BE2C (cell line): ENCODE data around the gene SPATA12.

Experiments used
- DNase-seq: peaks from one replicate; pipeline ENCODE4 v3.0.0-alpha.2; 2020
- H3K27me3 ChIP-seq: fragments of 250-450 bp; sonication (Bioruptor Pico); 2 replicates; pipeline ENCODE4 v1.5.1; 2020; ENCODE audit warnings: mild to moderate bottlenecking
- H3K36me3 ChIP-seq: fragments of 250-450 bp; sonication (Bioruptor Pico); 2 replicates; pipeline ENCODE4 v1.5.1; 2020; ENCODE audit warnings: mild to moderate bottlenecking
- H3K4me1 ChIP-seq: fragments of 250-450 bp; sonication (Bioruptor Pico); 2 replicates; pipeline ENCODE4 v1.5.1; 2020
- H3K4me3 ChIP-seq: 2 replicates; pipeline ENCODE4 v1.5.1; 2011; ENCODE audit warnings: low read depth, low read length
- H3K9me3 ChIP-seq: fragments of 250-450 bp; sonication (Bioruptor Pico); 2 replicates; pipeline ENCODE4 v1.5.1; 2020
- TF ChIP-seq, protein P1 (sequence below): IDR thresholded peaks from 2 replicates; pipeline ENCODE4 v1.5.1; 2012; ENCODE audit warnings: mild to moderate bottlenecking, low read depth, low read length

SPATA12 gene

DNA sequence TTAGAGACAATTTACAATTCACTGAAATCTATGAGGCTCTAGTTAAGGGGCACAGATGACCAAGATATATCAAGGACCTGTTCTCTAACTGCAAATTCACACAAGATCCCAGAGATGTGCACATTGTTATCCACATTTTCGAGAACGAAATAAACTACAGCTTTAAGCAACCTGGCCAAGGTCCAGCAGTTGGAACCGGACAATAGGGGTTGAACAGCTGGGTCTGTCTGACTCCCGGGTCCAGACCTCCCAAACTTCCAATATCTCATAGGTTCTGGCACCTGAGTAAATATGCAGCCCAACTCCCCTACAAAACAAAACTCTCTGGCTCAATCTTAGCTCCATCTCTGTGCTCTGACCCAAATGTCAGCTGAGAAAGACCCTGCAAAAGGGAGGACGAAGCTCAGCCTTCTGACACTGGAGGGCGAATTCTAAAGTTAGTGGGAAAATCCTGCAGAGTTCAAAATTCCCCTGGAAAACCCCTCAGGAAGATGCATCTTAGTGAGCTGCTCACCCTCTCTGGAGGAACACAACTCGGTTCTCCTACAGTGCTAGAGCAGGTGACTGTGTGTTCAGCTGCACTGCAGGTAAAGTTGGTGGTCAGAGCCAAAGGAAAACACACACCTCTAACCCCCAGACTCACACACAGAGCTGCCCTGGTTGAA lies 14.2 kb upstream of the SPATA12 start:
- no peaks in the 10 kb centered on the region for H3K27me3 ChIP-seq
- no peaks in the 10 kb centered on the region for H3K36me3 ChIP-seq
- DNase-seq: no peak
- no peak overlapping the region for H3K4me3 ChIP-seq
- no peaks in the 10 kb centered on the region for H3K9me3 ChIP-seq
- TF ChIP-seq, protein P1, sequence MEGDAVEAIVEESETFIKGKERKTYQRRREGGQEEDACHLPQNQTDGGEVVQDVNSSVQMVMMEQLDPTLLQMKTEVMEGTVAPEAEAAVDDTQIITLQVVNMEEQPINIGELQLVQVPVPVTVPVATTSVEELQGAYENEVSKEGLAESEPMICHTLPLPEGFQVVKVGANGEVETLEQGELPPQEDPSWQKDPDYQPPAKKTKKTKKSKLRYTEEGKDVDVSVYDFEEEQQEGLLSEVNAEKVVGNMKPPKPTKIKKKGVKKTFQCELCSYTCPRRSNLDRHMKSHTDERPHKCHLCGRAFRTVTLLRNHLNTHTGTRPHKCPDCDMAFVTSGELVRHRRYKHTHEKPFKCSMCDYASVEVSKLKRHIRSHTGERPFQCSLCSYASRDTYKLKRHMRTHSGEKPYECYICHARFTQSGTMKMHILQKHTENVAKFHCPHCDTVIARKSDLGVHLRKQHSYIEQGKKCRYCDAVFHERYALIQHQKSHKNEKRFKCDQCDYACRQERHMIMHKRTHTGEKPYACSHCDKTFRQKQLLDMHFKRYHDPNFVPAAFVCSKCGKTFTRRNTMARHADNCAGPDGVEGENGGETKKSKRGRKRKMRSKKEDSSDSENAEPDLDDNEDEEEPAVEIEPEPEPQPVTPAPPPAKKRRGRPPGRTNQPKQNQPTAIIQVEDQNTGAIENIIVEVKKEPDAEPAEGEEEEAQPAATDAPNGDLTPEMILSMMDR: no peak
- no peaks in the 10 kb centered on the region for H3K4me1 ChIP-seq

DNA sequence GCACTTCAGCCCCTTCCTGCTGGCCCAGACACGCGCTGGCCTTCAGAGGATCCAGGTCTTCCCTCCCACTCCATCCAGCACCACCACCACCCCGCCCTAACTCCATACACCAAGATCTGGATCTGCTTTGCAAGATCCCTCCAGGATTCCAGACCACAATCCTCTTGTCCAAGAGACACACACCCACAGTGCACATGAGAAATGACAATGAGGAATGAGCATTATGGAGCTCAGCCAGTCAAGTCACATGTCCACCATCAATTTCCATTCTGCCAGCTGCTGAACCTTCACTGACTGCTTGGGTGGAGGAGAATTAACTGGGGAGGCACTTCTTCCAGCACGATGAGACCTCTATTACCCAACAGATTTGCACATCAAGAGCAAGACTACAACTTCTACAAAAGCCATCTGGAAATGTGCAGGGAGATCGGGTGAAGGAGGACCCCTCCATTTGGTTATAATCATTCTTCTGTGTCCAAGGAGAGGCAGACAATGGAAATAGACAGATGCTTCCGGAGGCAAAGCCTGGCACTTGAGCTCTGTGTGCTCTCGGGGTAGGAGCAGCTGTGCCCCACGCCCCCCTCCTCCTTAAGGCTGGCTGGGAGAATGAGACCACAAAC lies 12.3 kb upstream of the SPATA12 start:
- no peak overlapping the region for H3K4me3 ChIP-seq
- H3K36me3 ChIP-seq: no peaks in the 10 kb centered on the region
- DNase-seq: no peak
- H3K4me1 ChIP-seq: no peaks in the 10 kb centered on the region
- no peaks in the 10 kb centered on the region for H3K9me3 ChIP-seq
- TF ChIP-seq, protein P1: no peak
- no peaks in the 10 kb centered on the region for H3K27me3 ChIP-seq

DNA sequence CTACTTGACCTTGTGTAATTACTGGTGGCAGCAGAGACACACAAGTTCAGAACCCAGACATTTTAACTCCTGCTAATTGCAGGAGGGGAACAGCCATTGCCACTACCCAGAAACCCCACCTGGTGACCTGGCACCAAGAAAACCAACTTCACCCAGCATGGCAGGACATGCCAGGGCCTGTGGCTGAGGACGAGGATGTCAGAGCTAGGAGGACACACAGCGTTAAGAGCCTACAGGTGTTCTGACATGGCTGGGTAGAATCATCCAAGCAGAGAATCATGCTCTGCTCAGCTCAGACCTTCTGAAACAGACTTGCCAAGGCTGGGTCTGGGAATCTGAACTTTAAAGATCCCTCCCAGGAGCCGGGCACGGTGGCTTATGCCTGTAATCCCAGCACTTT lies 11.7 kb upstream of the SPATA12 start:
- H3K9me3 ChIP-seq: no peaks in the 10 kb centered on the region
- no peak for DNase-seq
- H3K27me3 ChIP-seq: no peaks in the 10 kb centered on the region
- TF ChIP-seq, protein P1: no peak
- H3K36me3 ChIP-seq: no peaks in the 10 kb centered on the region
- H3K4me1 ChIP-seq: no peaks in the 10 kb centered on the region
- no peak overlapping the region for H3K4me3 ChIP-seq

DNA sequence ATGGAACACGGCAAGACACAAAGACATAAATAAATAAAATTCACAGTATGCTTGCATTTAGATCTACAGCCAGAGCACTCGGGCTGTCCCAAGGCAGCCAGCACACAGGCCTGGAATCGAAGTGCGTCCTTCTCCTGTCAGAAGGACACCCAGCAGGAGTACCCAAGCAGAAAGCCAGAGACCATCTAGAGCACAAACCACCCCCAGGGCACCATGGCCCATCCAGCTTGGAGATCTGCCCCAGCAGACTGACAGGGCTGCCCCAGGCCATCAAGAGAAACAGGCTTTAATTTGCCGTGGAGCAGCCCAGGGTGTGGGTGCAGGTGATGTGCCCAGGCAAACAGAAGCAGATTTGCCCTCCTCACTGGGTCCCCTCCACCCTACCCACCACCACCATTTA lies 7.8 kb upstream of the SPATA12 start:
- peak; percentile 14 for DNase-seq
- H3K4me3 ChIP-seq: no peak overlapping the region
- H3K9me3 ChIP-seq: no peaks in the 10 kb centered on the region
- H3K4me1 ChIP-seq: no peaks in the 10 kb centered on the region
- H3K36me3 ChIP-seq: no peaks in the 10 kb centered on the region
- TF ChIP-seq, protein P1: no peak
- H3K27me3 ChIP-seq: no peaks in the 10 kb centered on the region

DNA sequence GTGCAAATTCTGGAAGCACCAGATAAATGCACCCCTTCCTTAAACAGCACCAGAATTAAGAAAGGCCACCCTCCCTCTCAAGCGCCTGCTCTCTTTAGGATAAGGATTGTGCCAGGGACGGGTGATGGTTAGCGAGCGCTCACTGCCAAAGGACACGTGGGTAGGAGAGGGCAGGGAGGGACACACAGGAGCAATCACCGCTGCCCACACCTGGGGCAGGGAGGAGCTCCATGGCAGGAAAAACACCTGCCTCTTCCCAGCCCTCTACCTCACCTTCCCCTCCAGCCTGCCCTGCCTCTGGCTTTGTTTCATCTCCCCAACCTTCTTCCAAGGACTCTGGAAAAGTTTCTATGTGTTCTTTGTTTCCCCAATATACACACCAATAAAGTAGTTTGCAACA lies 7.3 kb upstream of the SPATA12 start:
- no peak for DNase-seq
- no peaks in the 10 kb centered on the region for H3K36me3 ChIP-seq
- no peaks in the 10 kb centered on the region for H3K4me1 ChIP-seq
- no peaks in the 10 kb centered on the region for H3K9me3 ChIP-seq
- no peak overlapping the region for H3K4me3 ChIP-seq
- TF ChIP-seq, protein P1: no peak
- H3K27me3 ChIP-seq: no peaks in the 10 kb centered on the region

DNA sequence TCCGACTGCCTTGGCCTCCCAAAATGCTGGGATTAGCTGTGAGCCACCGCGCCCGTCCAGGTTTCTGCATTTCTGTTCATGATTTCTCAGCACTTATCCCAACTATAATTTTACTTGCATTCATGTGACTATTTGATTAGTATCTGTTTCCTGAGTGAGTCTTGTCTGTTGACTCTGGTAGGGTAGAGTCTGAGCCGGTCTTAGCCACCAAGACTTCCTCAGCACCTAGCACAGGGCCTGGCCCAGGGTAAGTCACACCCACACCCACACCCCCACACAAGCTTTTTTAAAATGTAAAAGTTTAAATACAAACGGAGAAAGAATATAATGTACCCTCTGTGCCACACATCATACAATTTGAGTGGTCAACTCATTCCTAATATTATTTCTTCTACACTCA lies 3.1 kb upstream of the SPATA12 start:
- H3K4me1 ChIP-seq: no peaks in the 10 kb centered on the region
- no peak for DNase-seq
- no peaks in the 10 kb centered on the region for H3K27me3 ChIP-seq
- no peaks in the 10 kb centered on the region for H3K9me3 ChIP-seq
- no peaks in the 10 kb centered on the region for H3K36me3 ChIP-seq
- TF ChIP-seq, protein P1: no peak
- no peak overlapping the region for H3K4me3 ChIP-seq
